Neural progenitor cell (in vitro differentiated cells): ENCODE data around the gene AUTS2. TPM values are rescaled to one million over a fixed set of nuclear protein-coding genes. Genes with fewer than 3 reads are reported as not detected.

Source experiments
- DNase-seq: peaks from one replicate; pipeline ENCODE4 v3.0.0-alpha.2; 2016; ENCODE audit warnings: low spot score
- H2AFZ ChIP-seq: fragments of 200-600 bp; sonication (generic); replicated peaks from 2 replicates; pipeline ENCODE4 v1.6.1; 2016; ENCODE audit warnings: antibody characterized with exemption
- H3F3A ChIP-seq: fragments of 200-600 bp; sonication (generic); 2 replicates; pipeline ENCODE4 v1.6.1; 2016; ENCODE audit warnings: antibody characterized with exemption, low read depth
- H3K27ac ChIP-seq: fragments of 200-600 bp; sonication (generic); 2 replicates; pipeline ENCODE4 v1.5.1; 2016; ENCODE audit warnings: mild to moderate bottlenecking
- H3K27me3 ChIP-seq: fragments of 200-600 bp; sonication (generic); 2 replicates; pipeline ENCODE4 v1.6.1; 2016; ENCODE audit warnings: mild to moderate bottlenecking, moderate library complexity
- H3K36me3 ChIP-seq: fragments of 200-600 bp; sonication (generic); 2 replicates; pipeline ENCODE4 v1.5.1; 2016
- H3K4me1 ChIP-seq: fragments of 200-600 bp; sonication (generic); 2 replicates; pipeline ENCODE4 v1.6.1; 2016; ENCODE audit warnings: mixed run types
- H3K4me2 ChIP-seq: fragments of 200-600 bp; sonication (generic); 2 replicates; pipeline ENCODE4 v1.6.1; 2016
- H3K4me3 ChIP-seq: fragments of 200-600 bp; sonication (generic); 2 replicates; pipeline ENCODE4 v1.5.1; 2016
- H3K79me2 ChIP-seq: fragments of 200-600 bp; sonication (generic); 2 replicates; pipeline ENCODE4 v1.6.1; 2016; ENCODE audit warnings: low read depth
- H3K9ac ChIP-seq: fragments of 200-600 bp; sonication (generic); 2 replicates; pipeline ENCODE4 v1.6.1; 2016
- H3K9me3 ChIP-seq: fragments of 200-600 bp; sonication (generic); 2 replicates; pipeline ENCODE4 v1.5.1; 2016; ENCODE audit warnings: low read depth
- H4K20me1 ChIP-seq: fragments of 200-600 bp; sonication (generic); 2 replicates; pipeline ENCODE4 v1.6.1; 2016; ENCODE audit warnings: low read depth
- H3K27ac Mint-ChIP-seq: 3 replicates; pipeline ENCODE4 v1.8.0; 2021; ENCODE audit warnings: mixed read lengths
- H3K27me3 Mint-ChIP-seq: 2 replicates; pipeline ENCODE4 v1.8.0; 2022; ENCODE audit warnings: low read depth, mild to moderate bottlenecking, inconsistent platforms, moderate library complexity, mixed read lengths; ENCODE audit not compliant: insufficient read depth
- H3K36me3 Mint-ChIP-seq: 3 replicates; pipeline ENCODE4 v1.8.0; 2021; ENCODE audit warnings: mixed read lengths
- H3K4me1 Mint-ChIP-seq: 3 replicates; pipeline ENCODE4 v1.8.0; 2021; ENCODE audit warnings: mixed read lengths
- H3K4me3 Mint-ChIP-seq: 3 replicates; pipeline ENCODE4 v1.8.0; 2021; ENCODE audit warnings: mild to moderate bottlenecking, moderate library complexity, mixed read lengths
- H3K9me3 Mint-ChIP-seq: 3 replicates; pipeline ENCODE4 v1.8.0; 2020; ENCODE audit warnings: mixed read lengths
- EZH2 ChIP-seq: fragments of 200-600 bp; sonication (generic); IDR thresholded peaks from 2 replicates; pipeline ENCODE4 v1.6.1; 2017; ENCODE audit warnings: antibody characterized with exemption, mild to moderate bottlenecking, moderate library complexity
- EZH2phosphoT487 ChIP-seq: fragments of 200-600 bp; sonication (generic); IDR thresholded peaks from 2 replicates; pipeline ENCODE4 v1.6.1; 2017; ENCODE audit warnings: antibody characterized with exemption
- total RNA-seq: library from RNA; depleted of rRNA; stranded (reverse); fragments of >200 nt; gene quantifications from 2 replicates; pipeline ENCODE4 v1.2.3, GENCODE V29; 2015; ENCODE audit warnings: low replicate concordance
- TF ChIP-seq, protein P1 (sequence below): fragments of 200-600 bp; sonication (generic); IDR thresholded peaks from 2 replicates; pipeline ENCODE4 v1.5.1; 2017; ENCODE audit warnings: antibody characterized with exemption, mild to moderate bottlenecking

The AUTS2 gene
- total RNA-seq, 1 donor from 2014 or later = 50.0 TPM

- Histone ChIP-seq H3K4me2 (no peak overlapping the region), H3K4me1 (no peaks in the 10 kb centered on the region), H3K79me2 (no peaks in the 10 kb centered on the region), H3K27ac (no peak overlapping the region), H3K9me3 (no peaks in the 10 kb centered on the region), H3K4me3 (no peak overlapping the region), H3K36me3 (no peaks in the 10 kb centered on the region), H2AFZ (no peak overlapping the region), H3K27me3 (no peaks in the 10 kb centered on the region), H3F3A (peaks cover 22% of the 10 kb centered on the region), H3K9ac (no peak overlapping the region), H4K20me1 (no peaks in the 10 kb centered on the region)
- peaks cover 33% of the 10 kb centered on the region for H3K9me3 Mint-ChIP-seq
- H3K36me3 Mint-ChIP-seq = peaks cover 20% of the 10 kb centered on the region
- H3K4me3 Mint-ChIP-seq = no peak overlapping the region
- H3K4me1 Mint-ChIP-seq = peaks cover 3% of the 10 kb centered on the region
- H3K27me3 Mint-ChIP-seq = peaks cover 2% of the 10 kb centered on the region
- TF ChIP-seq EZH2 = no peak
- TF ChIP-seq EZH2phosphoT487 = no peak
- TF ChIP-seq, protein P1, sequence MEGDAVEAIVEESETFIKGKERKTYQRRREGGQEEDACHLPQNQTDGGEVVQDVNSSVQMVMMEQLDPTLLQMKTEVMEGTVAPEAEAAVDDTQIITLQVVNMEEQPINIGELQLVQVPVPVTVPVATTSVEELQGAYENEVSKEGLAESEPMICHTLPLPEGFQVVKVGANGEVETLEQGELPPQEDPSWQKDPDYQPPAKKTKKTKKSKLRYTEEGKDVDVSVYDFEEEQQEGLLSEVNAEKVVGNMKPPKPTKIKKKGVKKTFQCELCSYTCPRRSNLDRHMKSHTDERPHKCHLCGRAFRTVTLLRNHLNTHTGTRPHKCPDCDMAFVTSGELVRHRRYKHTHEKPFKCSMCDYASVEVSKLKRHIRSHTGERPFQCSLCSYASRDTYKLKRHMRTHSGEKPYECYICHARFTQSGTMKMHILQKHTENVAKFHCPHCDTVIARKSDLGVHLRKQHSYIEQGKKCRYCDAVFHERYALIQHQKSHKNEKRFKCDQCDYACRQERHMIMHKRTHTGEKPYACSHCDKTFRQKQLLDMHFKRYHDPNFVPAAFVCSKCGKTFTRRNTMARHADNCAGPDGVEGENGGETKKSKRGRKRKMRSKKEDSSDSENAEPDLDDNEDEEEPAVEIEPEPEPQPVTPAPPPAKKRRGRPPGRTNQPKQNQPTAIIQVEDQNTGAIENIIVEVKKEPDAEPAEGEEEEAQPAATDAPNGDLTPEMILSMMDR = no peak
- DNase-seq = no peak
- no peak overlapping the region for H3K27ac Mint-ChIP-seq
These were observed 1201.6 kb downstream of the AUTS2 start for GRCh38 chr7:70799841-70800405.

DNA sequence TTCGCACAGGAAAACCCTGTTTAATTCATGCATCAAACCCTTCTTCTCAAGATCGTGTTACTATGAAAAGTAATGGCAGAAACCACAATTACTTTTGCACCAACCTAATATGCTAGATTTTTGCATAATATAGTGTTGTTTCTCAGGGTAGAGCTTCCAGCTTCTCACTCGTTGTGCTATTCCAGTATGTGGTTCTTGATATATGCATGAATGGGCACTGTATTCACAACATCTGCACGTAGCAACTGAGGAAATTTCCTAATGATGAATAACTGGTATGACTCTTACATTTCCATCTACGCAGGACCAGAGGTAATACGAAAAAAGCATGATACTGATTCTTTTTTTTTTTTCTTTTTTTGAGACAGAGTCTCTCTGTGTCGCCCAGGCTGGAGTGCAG is 1207.1 kb downstream of the AUTS2 start:
- TF ChIP-seq EZH2 (no peak), EZH2phosphoT487 (no peak)
- TF ChIP-seq, protein P1 = no peak
- no peak for DNase-seq
- H3K9me3 ChIP-seq = no peaks in the 10 kb centered on the region
- no peaks in the 10 kb centered on the region for H3K79me2 ChIP-seq
- peaks cover 3% of the 10 kb centered on the region for H3K27me3 Mint-ChIP-seq
- H3K27ac ChIP-seq = no peak overlapping the region
- H3K4me2 ChIP-seq = no peak overlapping the region
- no peaks in the 10 kb centered on the region for H4K20me1 ChIP-seq
- no peak overlapping the region for H2AFZ ChIP-seq
- no peak overlapping the region for H3K4me3 ChIP-seq
- no peaks in the 10 kb centered on the region for H3F3A ChIP-seq
- peaks cover 28% of the 10 kb centered on the region for H3K9me3 Mint-ChIP-seq
- peaks cover 3% of the 10 kb centered on the region for H3K36me3 Mint-ChIP-seq
- no peaks in the 10 kb centered on the region for H3K4me1 Mint-ChIP-seq
- no peaks in the 10 kb centered on the region for H3K36me3 ChIP-seq
- H3K9ac ChIP-seq = no peak overlapping the region
- H3K4me1 ChIP-seq = no peaks in the 10 kb centered on the region
- H3K4me3 Mint-ChIP-seq = no peak overlapping the region
- no peak overlapping the region for H3K27ac Mint-ChIP-seq
- H3K27me3 ChIP-seq = no peaks in the 10 kb centered on the region

- H2AFZ ChIP-seq = no peak overlapping the region
- no peaks in the 10 kb centered on the region for H3K79me2 ChIP-seq
- Mint-ChIP-seq H3K4me1 (no peaks in the 10 kb centered on the region), H3K36me3 (peaks cover 3% of the 10 kb centered on the region), H3K9me3 (peaks cover 16% of the 10 kb centered on the region), H3K27me3 (peaks cover 3% of the 10 kb centered on the region), H3K4me3 (no peak overlapping the region), H3K27ac (no peak overlapping the region)
- no peaks in the 10 kb centered on the region for H3K36me3 ChIP-seq
- DNase-seq = no peak
- TF ChIP-seq EZH2 (no peak), EZH2phosphoT487 (no peak)
- TF ChIP-seq, protein P1 = no peak
- no peak overlapping the region for H3K4me2 ChIP-seq
- no peaks in the 10 kb centered on the region for H3K4me1 ChIP-seq
- no peaks in the 10 kb centered on the region for H3K9me3 ChIP-seq
- H3K9ac ChIP-seq = no peak overlapping the region
- H3K27ac ChIP-seq = no peak overlapping the region
- H3F3A ChIP-seq = no peaks in the 10 kb centered on the region
- H4K20me1 ChIP-seq = no peaks in the 10 kb centered on the region
- no peaks in the 10 kb centered on the region for H3K27me3 ChIP-seq
- H3K4me3 ChIP-seq = no peak overlapping the region
These were observed 1209.4 kb downstream of the AUTS2 start for GRCh38 chr7:70807650-70808049.
